Muscle layer of duodenum (tissue), 2 donors: ENCODE measurements around the gene IGF2BP2.

Experiments
- H3K27ac ChIP-seq: one replicate; pipeline ENCODE4 v1.7.0; 2013; ENCODE audit warnings: mild to moderate bottlenecking, low read length
- H3K27me3 ChIP-seq: one replicate; pipeline ENCODE4 v1.7.0; 2013; ENCODE audit warnings: low read depth, mild to moderate bottlenecking, control low read depth, low read length
- H3K36me3 ChIP-seq, 2 donors: one replicate each; pipeline ENCODE4 v1.7.0; 2013; ENCODE audit warnings: low read length in 2 of 2, control low read depth in 1 of 2, mild to moderate bottlenecking in 1 of 2; ENCODE audit not compliant: insufficient read depth in 2 of 2, control insufficient read depth in 1 of 2
- H3K4me1 ChIP-seq, 2 donors: one replicate each; pipeline ENCODE4 v1.7.0; 2013; ENCODE audit warnings: low read length in 2 of 2, mild to moderate bottlenecking in 2 of 2, control low read depth in 1 of 2, moderate library complexity in 1 of 2; ENCODE audit not compliant: insufficient read depth in 2 of 2, control insufficient read depth in 1 of 2
- H3K4me3 ChIP-seq, 2 donors: one replicate each; pipeline ENCODE4 v1.7.0; 2013; ENCODE audit warnings: low read length in 2 of 2, low read depth in 1 of 2, mild to moderate bottlenecking in 1 of 2
- H3K9me3 ChIP-seq, 2 donors: one replicate each; pipeline ENCODE4 v1.7.0; 2013; ENCODE audit warnings: low read length in 2 of 2, control low read depth in 1 of 2, mild to moderate bottlenecking in 1 of 2; ENCODE audit not compliant: control insufficient read depth in 1 of 2
- donor health status: healthy.

IGF2BP2 gene

GRCh38 chr3:185760550-185760949, 64.3 kb downstream of the IGF2BP2 start:
- H3K4me3 ChIP-seq = peak overlapping the region in 1 of 2 donors; percentile 35
- no peak overlapping the region for H3K27ac ChIP-seq
- no peaks in the 10 kb centered on the region for H3K9me3 ChIP-seq
- H3K27me3 ChIP-seq = no peaks in the 10 kb centered on the region
- H3K36me3 ChIP-seq = no peaks in the 10 kb centered on the region
- peaks cover 0 to 5% of the 10 kb centered on the region in 2 donors for H3K4me1 ChIP-seq

- Histone ChIP-seq H3K27me3 (no peaks in the 10 kb centered on the region), H3K4me1 (peaks cover 0 to 5% of the 10 kb centered on the region in 2 donors), H3K27ac (no peak overlapping the region), H3K9me3 (peaks cover 0 to 2% of the 10 kb centered on the region in 2 donors), H3K36me3 (no peaks in the 10 kb centered on the region), H3K4me3 (peak overlapping the region in 1 of 2 donors; percentile 35)
Observed at GRCh38 chr3:185760088-185760487, 64.8 kb downstream of the IGF2BP2 start.

DNA sequence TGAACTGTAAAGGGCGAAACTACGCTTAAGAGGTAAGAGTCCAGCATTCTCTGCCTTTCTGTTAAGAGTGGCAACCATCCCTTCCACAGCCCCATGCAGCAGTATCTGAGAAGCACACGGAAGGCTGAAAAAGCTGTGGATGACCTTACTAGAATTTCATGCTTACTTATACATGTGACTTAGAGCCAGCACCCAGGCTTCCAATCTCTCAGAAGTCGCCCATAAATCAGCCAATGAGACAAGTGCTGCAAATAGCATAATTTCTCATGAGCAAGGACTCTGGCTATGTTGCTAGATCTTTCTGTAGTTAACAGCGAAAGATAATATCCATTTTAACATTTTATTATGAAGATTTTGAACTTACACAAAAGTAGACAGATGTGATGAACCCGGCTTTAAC, 65.3 kb downstream of the IGF2BP2 start:
- no peak overlapping the region for H3K27ac ChIP-seq
- peaks cover 0 to 5% of the 10 kb centered on the region in 2 donors for H3K4me1 ChIP-seq
- H3K4me3 ChIP-seq = no peak overlapping the region
- H3K27me3 ChIP-seq = no peaks in the 10 kb centered on the region
- no peaks in the 10 kb centered on the region for H3K36me3 ChIP-seq
- peaks cover 0 to 6% of the 10 kb centered on the region in 2 donors for H3K9me3 ChIP-seq

GRCh38 chr3:185758912-185759311, 65.9 kb downstream of the IGF2BP2 start:
- Histone ChIP-seq H3K4me1 (peaks cover 0 to 5% of the 10 kb centered on the region in 2 donors), H3K27me3 (no peaks in the 10 kb centered on the region), H3K4me3 (no peak overlapping the region), H3K27ac (no peak overlapping the region), H3K9me3 (peaks cover 0 to 6% of the 10 kb centered on the region in 2 donors), H3K36me3 (no peaks in the 10 kb centered on the region)

GRCh38 chr3:185757176-185757575, 67.7 kb downstream of the IGF2BP2 start:
- no peak overlapping the region for H3K27ac ChIP-seq

GRCh38 chr3:185756477-185756876, 68.4 kb downstream of the IGF2BP2 start:
- H3K4me3 ChIP-seq = no peak overlapping the region
- no peaks in the 10 kb centered on the region for H3K27me3 ChIP-seq
- H3K27ac ChIP-seq = no peak overlapping the region
- peaks cover 0 to 6% of the 10 kb centered on the region in 2 donors for H3K9me3 ChIP-seq
- peaks cover 0 to 5% of the 10 kb centered on the region in 2 donors for H3K4me1 ChIP-seq
- H3K36me3 ChIP-seq = no peaks in the 10 kb centered on the region

More at GRCh38 chr3:185757176-185757575, 67.7 kb downstream of the IGF2BP2 start:
- Histone ChIP-seq H3K4me1 (peaks cover 0 to 5% of the 10 kb centered on the region in 2 donors), H3K4me3 (no peak overlapping the region), H3K9me3 (peaks cover 0 to 6% of the 10 kb centered on the region in 2 donors), H3K27me3 (no peaks in the 10 kb centered on the region), H3K36me3 (no peaks in the 10 kb centered on the region)

- Histone ChIP-seq H3K27ac (no peak overlapping the region), H3K4me3 (no peak overlapping the region), H3K36me3 (no peaks in the 10 kb centered on the region), H3K9me3 (peaks cover 0 to 6% of the 10 kb centered on the region in 2 donors), H3K4me1 (no peaks in the 10 kb centered on the region), H3K27me3 (no peaks in the 10 kb centered on the region)
Observed at GRCh38 chr3:185754920-185755319, 69.9 kb downstream of the IGF2BP2 start.

- Histone ChIP-seq H3K27ac (no peak overlapping the region), H3K9me3 (peaks cover 0 to 6% of the 10 kb centered on the region in 2 donors), H3K36me3 (no peaks in the 10 kb centered on the region), H3K4me3 (no peak overlapping the region), H3K27me3 (no peaks in the 10 kb centered on the region), H3K4me1 (no peaks in the 10 kb centered on the region)
Observed at GRCh38 chr3:185753354-185753753, 71.5 kb downstream of the IGF2BP2 start.

- Histone ChIP-seq H3K36me3 (no peaks in the 10 kb centered on the region), H3K9me3 (peaks cover 0 to 6% of the 10 kb centered on the region in 2 donors), H3K27ac (no peak overlapping the region), H3K27me3 (no peaks in the 10 kb centered on the region), H3K4me3 (no peak overlapping the region), H3K4me1 (no peaks in the 10 kb centered on the region)
Observed at GRCh38 chr3:185750702-185751101, 74.1 kb downstream of the IGF2BP2 start.

DNA sequence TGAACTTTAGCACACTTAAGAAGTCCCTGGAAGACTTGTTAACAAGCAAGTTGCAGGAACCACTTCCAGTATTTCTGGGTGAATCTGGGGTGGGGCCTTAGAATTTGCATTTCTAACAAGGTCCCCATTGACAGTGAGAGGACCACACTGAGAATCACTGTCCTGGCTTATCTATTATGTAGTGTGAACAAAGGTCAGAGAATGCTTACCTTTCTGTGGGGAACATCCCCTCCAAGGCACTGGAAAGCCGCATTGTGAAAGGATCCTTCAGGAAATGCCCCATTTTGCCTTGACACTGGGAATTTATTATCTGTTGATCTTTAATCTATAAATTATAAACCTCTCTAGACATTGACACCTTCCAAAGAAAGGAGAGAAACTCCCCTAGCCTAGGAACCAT, 74.8 kb downstream of the IGF2BP2 start:
- H3K27ac ChIP-seq = no peak overlapping the region
- H3K4me1 ChIP-seq = no peaks in the 10 kb centered on the region
- no peaks in the 10 kb centered on the region for H3K36me3 ChIP-seq
- H3K9me3 ChIP-seq = peaks cover 0 to 3% of the 10 kb centered on the region in 2 donors
- no peak overlapping the region for H3K4me3 ChIP-seq
- H3K27me3 ChIP-seq = no peaks in the 10 kb centered on the region

- Histone ChIP-seq H3K4me3 (no peak overlapping the region), H3K36me3 (no peaks in the 10 kb centered on the region), H3K27ac (no peak overlapping the region), H3K27me3 (no peaks in the 10 kb centered on the region), H3K9me3 (no peaks in the 10 kb centered on the region), H3K4me1 (no peaks in the 10 kb centered on the region)
Observed at GRCh38 chr3:185746470-185746869, 78.4 kb downstream of the IGF2BP2 start.
